A549 (cell line): Measurements from ENCODE around the gene FXN. TPM values are rescaled to one million over a fixed set of nuclear protein-coding genes. Genes with fewer than 3 reads are reported as not detected.

Experiments used
- ATAC-seq, 2 experiments: fragments of 200-7000 bp in 1 of 2; fragments of >200 bp in 1 of 2; cut with Nextera tagmentation in 1 of 2; cut with Tn5 transposase in 1 of 2; 3 replicates each; pipeline versions ENCODE4 v1.8.0 to v1.9.1; 2018 to 2020; ENCODE audit warnings: mild to moderate bottlenecking in 1 of 2, moderate library complexity in 1 of 2
- CTCF ChIA-PET: fragments of 300-600 bp; sonication (Branson Sonifier 250); formaldehyde crosslinking; extraction: SDS; loops from one replicate; lab custom pipeline; 2021; ENCODE audit warnings: antibody characterized with exemption, inconsistent platforms; lab: Yijun Ruan, JAX
- POLR2A ChIA-PET: fragments of 350-600 bp; formaldehyde crosslinking; extraction: SDS; loops from one replicate; lab custom pipeline; 2021; ENCODE audit warnings: antibody characterized with exemption, inconsistent platforms; lab: Yijun Ruan, JAX
- DNase-seq, 2 experiments: peaks; one replicate each; pipeline versions ENCODE4 v3.0.0 to v3.0.0-alpha.2; 2011 to 2016; ENCODE audit warnings: low read depth in 1 of 2, low spot score in 1 of 2
- FAIRE-seq: peaks from 2 replicates; lab custom pipeline; 2011; peaks lifted over from hg19 to GRCh38; lab: Jason Lieb, UNC
- H3K27ac ChIP-seq, 2 experiments: fragments of >200 bp; sonication (Bioruptor Twin); formaldehyde crosslinking; 3 replicates each; pipeline ENCODE4 v1.5.1; 2016 to 2017
- H3K4me1 ChIP-seq: fragments of >200 bp; sonication (Bioruptor Twin); formaldehyde crosslinking; 3 replicates; pipeline ENCODE4 v1.6.1; 2016
- H3K4me2 ChIP-seq: fragments of >200 bp; sonication (Bioruptor Twin); formaldehyde crosslinking; 3 replicates; pipeline ENCODE4 v1.6.1; 2016
- H3K4me3 ChIP-seq: fragments of >200 bp; sonication (Bioruptor Twin); formaldehyde crosslinking; 3 replicates; pipeline ENCODE4 v1.5.1; 2016
- H3K9me3 ChIP-seq: fragments of >200 bp; sonication (Bioruptor Twin); formaldehyde crosslinking; 3 replicates; pipeline ENCODE4 v1.6.1; 2016
- BHLHE40 ChIP-seq: IDR thresholded peaks from 2 replicates; pipeline ENCODE4 v1.6.1; 2012; ENCODE audit warnings: low read depth, low read length, inconsistent platforms
- CBX2 ChIP-seq: fragments of 200-600 bp; sonication (generic); IDR thresholded peaks from 2 replicates; pipeline ENCODE4 v1.6.1; 2016; ENCODE audit warnings: low read depth, mild to moderate bottlenecking, borderline replicate concordance
- CEBPB ChIP-seq, 2 experiments: fragments of >200 bp in 1 of 2; sonication (Bioruptor Twin) in 1 of 2; formaldehyde crosslinking in 1 of 2; IDR thresholded peaks; 2 replicates each; pipeline ENCODE4 v1.6.1; 2012 to 2016
- EHMT2 ChIP-seq: fragments of 200-600 bp; sonication (generic); IDR thresholded peaks from 2 replicates; pipeline ENCODE4 v1.6.1; 2016; ENCODE audit warnings: antibody characterized with exemption, low read depth, mild to moderate bottlenecking, moderate library complexity
- ESRRA ChIP-seq: fragments of 150-350 bp; IDR thresholded peaks from 2 replicates; pipeline ENCODE4 v1.6.1; 2014; ENCODE audit warnings: mild to moderate bottlenecking, low read length, borderline replicate concordance
- HOXA7 ChIP-seq: fragments of 250-450 bp; sonication (Bioruptor Pico); IDR thresholded peaks from 2 replicates; pipeline ENCODE4 v1.5.0; 2020; ENCODE audit warnings: mild to moderate bottlenecking, moderate library complexity
- HOXB5 ChIP-seq: fragments of 250-450 bp; sonication (Bioruptor Pico); IDR thresholded peaks from 2 replicates; pipeline ENCODE4 v1.5.0; 2020; ENCODE audit warnings: mild to moderate bottlenecking, moderate library complexity
- JUN ChIP-seq, 2 experiments: fragments of >200 bp; sonication (Bioruptor Twin); formaldehyde crosslinking; IDR thresholded peaks; 2 replicates in 1 of 2; 3 replicates in 1 of 2; pipeline ENCODE4 v1.6.1; 2016 to 2017
- MAZ ChIP-seq: fragments of 150-350 bp; IDR thresholded peaks from 2 replicates; pipeline ENCODE4 v1.6.1; 2014; ENCODE audit warnings: antibody characterized with exemption, low read depth, low read length, borderline replicate concordance
- MYC ChIP-seq: IDR thresholded peaks from 2 replicates; pipeline ENCODE4 v1.6.1; 2012; ENCODE audit warnings: mild to moderate bottlenecking, inconsistent platforms, low read length, improper control_type of control experiment, borderline replicate concordance
- NR3C1 ChIP-seq: fragments of >200 bp; sonication (Bioruptor Twin); formaldehyde crosslinking; IDR thresholded peaks from 3 replicates; pipeline ENCODE4 v1.6.1; 2017
- POLR2A ChIP-seq: IDR thresholded peaks from 2 replicates; pipeline ENCODE4 v1.6.1; 2012; ENCODE audit warnings: mild to moderate bottlenecking, low read length
- POLR2AphosphoS2 ChIP-seq: conservative IDR thresholded peaks from 2 replicates; pipeline ENCODE4 v1.6.1; 2012; ENCODE audit warnings: low read length, improper control_type of control experiment, inconsistent platforms
- RARB ChIP-seq: fragments of 250-450 bp; sonication (Bioruptor Pico); IDR thresholded peaks from 2 replicates; pipeline ENCODE4 v1.8.0; 2021; ENCODE audit warnings: mild to moderate bottlenecking, moderate library complexity
- SMC3 ChIP-seq: fragments of >200 bp; sonication (Bioruptor Twin); formaldehyde crosslinking; IDR thresholded peaks from 3 replicates; pipeline ENCODE4 v1.6.1; 2018; ENCODE audit warnings: inconsistent platforms
- TP53 ChIP-seq: fragments of 250-450 bp; sonication (Bioruptor Pico); IDR thresholded peaks from 2 replicates; pipeline ENCODE4 v1.5.0; 2021; ENCODE audit warnings: mild to moderate bottlenecking, moderate library complexity
- ZC3H11A ChIP-seq: fragments of 450-650 bp; IDR thresholded peaks from 2 replicates; pipeline ENCODE4 v1.6.1; 2014; ENCODE audit warnings: antibody characterized with exemption, mild to moderate bottlenecking
- ZNF302 ChIP-seq: fragments of 250-450 bp; sonication (Bioruptor Pico); IDR thresholded peaks from 2 replicates; pipeline ENCODE4 v1.9.0; 2021; ENCODE audit warnings: inconsistent platforms, mild to moderate bottlenecking, moderate library complexity
- WGBS: methylation state at CpG from one replicate; pipeline ENCODE4 v1.1.6; 2017; ENCODE audit errors: missing lambda C conversion rate; 5-methylcytosine and 5-hydroxymethylcytosine counted together
- polyA plus RNA-seq, 4 experiments: library from polyadenylated mRNA; depleted of rRNA in 3 of 4; stranded (reverse); fragments of >200 nt; fragmentation: RNase III in 1 of 4; extraction: RNeasy Plus Mini Kit Qiagen cat#74134 plus additional on column Dnase treatment in 1 of 4; gene quantifications; 2 replicates in 3 of 4; 3 replicates in 1 of 4; pipeline ENCODE4 v1.2.3, GENCODE V29; 2011 to 2017
- TF ChIP-seq, protein P1 (sequence below): fragments of >200 bp; sonication (Bioruptor Twin); formaldehyde crosslinking; IDR thresholded peaks from 3 replicates; pipeline ENCODE4 v1.5.1; 2016
- TF ChIP-seq, protein P2 (sequence below): fragments of 150-350 bp; IDR thresholded peaks from 2 replicates; pipeline ENCODE4 v1.6.1; 2014; ENCODE audit warnings: low read depth, mild to moderate bottlenecking, low read length
- TF ChIP-seq, protein P3 (sequence below): IDR thresholded peaks from 2 replicates; pipeline ENCODE4 v1.6.1; 2012
- TF ChIP-seq, protein P4 (sequence below): fragments of 450-650 bp; IDR thresholded peaks from 2 replicates; pipeline ENCODE4 v1.6.1; 2014; ENCODE audit warnings: antibody characterized with exemption

The FXN gene
- polyA plus RNA-seq, 2 of the 4 experiments (the other 2 are of a cell fraction): 22.5 to 26.0 TPM

DNA sequence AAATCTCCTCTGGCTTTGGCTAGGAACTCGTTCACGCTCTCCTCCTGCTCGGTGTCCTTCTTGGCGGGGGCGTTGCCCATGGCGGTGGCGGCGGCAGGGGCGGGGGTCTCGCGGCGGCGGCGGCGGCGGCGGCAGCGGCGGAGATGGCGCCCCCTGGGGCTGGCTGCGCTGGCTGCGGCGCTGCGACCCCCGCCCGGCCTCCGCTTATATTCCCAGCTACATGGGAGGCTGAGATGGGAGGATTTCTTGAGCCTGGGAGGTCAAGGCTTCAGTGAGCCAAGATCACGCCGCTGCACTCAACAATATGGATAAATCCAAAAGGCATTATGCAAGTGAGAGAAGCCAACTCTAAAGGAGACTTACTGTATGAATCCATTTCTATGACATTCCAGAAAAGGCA, 21.5 kb upstream of the FXN start, which contains the start of gene PRKACG:
Gene PRKACG, minus strand, starts transcription at position 101 of the 400 bp plus-strand sequence. Its CDS starts 21 bp downstream, at position 80.
- no peak for FAIRE-seq
- POLR2A ChIA-PET: no interaction called here
- no peak for ATAC-seq

DNA sequence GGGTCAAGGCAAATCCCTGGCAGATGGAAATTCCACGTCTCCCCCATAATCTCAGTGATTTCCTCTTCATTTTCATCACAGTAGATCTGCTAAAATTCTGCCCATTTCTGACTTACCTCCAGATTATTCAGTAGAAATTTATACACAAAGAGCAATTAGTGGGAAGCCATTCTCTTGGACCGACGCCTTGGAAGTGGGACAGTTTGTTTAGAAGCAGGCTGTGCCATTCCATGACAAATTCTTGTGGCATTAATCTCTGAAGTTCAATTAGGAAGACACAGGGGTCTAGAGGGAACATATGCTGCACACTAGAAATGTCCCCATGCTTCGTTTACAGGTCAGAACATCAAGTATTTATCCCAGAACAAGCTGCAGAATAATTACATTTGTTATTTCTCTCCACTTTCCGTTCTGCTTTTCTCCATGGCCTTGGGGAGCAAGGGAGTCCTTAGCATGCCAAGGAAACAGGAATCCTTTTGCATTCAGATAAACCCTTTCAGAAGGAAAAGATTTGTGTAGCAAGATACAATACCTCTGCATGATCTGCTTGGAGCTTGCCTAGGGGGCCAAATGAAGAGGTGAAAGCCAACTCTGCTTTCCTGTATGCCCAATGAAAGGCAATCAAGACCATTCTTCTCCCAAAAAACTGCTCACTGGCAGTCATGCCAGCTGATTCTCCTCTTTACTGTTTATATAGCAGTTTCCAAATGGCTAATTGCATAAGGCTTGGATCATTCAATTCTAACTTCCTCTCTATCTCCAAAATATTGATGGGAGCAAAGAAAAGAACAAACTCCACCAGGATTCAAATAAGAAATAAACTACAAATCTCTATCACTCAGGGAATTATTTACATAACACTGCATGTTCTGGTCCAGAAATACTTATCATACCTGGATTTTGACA, 19.1 kb upstream of the FXN start:
- FAIRE-seq: no peak
- no peak overlapping the region for H3K4me3 ChIP-seq
- 34% methylated on average over 5 of the region's 5 CpGs for WGBS
- TF ChIP-seq, protein P1, sequence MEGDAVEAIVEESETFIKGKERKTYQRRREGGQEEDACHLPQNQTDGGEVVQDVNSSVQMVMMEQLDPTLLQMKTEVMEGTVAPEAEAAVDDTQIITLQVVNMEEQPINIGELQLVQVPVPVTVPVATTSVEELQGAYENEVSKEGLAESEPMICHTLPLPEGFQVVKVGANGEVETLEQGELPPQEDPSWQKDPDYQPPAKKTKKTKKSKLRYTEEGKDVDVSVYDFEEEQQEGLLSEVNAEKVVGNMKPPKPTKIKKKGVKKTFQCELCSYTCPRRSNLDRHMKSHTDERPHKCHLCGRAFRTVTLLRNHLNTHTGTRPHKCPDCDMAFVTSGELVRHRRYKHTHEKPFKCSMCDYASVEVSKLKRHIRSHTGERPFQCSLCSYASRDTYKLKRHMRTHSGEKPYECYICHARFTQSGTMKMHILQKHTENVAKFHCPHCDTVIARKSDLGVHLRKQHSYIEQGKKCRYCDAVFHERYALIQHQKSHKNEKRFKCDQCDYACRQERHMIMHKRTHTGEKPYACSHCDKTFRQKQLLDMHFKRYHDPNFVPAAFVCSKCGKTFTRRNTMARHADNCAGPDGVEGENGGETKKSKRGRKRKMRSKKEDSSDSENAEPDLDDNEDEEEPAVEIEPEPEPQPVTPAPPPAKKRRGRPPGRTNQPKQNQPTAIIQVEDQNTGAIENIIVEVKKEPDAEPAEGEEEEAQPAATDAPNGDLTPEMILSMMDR: no peak
- TF ChIP-seq POLR2A: no peak
- H3K9me3 ChIP-seq: no peaks in the 10 kb centered on the region
- H3K27ac ChIP-seq: no peak overlapping the region
- ChIA-PET CTCF (interaction anchor here (0.6 to 1.1 kb wide), 3 partner anchors 17 to 431 kb away, joined by 3 to 4 read pairs (median 3); partner anchors contain the start of gene FXN), POLR2A (no interaction called here)
- no peak for DNase-seq
- H3K4me2 ChIP-seq: no peak overlapping the region
- ATAC-seq: no peak
- no peaks in the 10 kb centered on the region for H3K4me1 ChIP-seq

More for the DNA sequence above, 21.5 kb upstream of the FXN start, which contains the start of gene PRKACG:
- Histone ChIP-seq H3K4me2 (no peak within 1 kb of the TSS), H3K9me3 (no peaks in the 10 kb centered on the region), H3K4me3 (no peak within 1 kb of the TSS), H3K27ac (no peak within 1 kb of the TSS), H3K4me1 (no peaks in the 10 kb centered on the region)
- no peak for DNase-seq
- CTCF ChIA-PET: no interaction called here
- WGBS: 72% methylated on average over 17 of the region's 29 CpGs
- TF ChIP-seq RARB (CRISPR knock-in tag): no peak

DNA sequence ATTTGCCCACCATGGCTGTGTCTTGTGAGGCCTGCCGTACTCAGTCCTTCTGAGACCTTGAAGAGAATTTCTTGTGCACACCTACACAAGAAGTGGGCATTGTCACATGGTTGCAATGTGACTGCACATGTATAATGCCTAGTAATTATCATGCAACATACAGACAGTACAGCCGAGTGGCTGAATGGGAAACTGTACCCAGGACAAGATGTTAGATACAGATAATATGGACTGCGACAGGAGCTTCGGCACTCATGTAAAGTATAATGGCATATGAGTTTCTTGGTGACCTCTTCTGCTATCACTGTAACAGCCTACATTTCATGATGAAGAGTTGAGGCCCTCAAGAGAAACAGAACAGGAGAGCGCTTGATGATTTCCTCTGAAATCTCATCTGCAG, 16.8 kb upstream of the FXN start:
- 52% methylated on average over 5 of the region's 5 CpGs for WGBS
- ATAC-seq: no peak
- ChIA-PET CTCF (interaction anchor here (1.0 to 1.4 kb wide), 2 partner anchors 16 to 435 kb away, joined by 3 read pairs; no protein-coding TSS in a partner anchor), POLR2A (no interaction called here)
- H3K9me3 ChIP-seq: no peaks in the 10 kb centered on the region
- TF ChIP-seq MYC (no peak), MAZ (no peak), POLR2AphosphoS2 (no peak), EHMT2 (no peak), ZNF302 (CRISPR knock-in tag) (no peak), NR3C1 (no peak), HOXB5 (CRISPR knock-in tag) (no peak), SMC3 (no peak), BHLHE40 (no peak), ZC3H11A (no peak), CEBPB (IDR thresholded peaks at IDR 0.05) (no peak)
- TF ChIP-seq, protein P2, sequence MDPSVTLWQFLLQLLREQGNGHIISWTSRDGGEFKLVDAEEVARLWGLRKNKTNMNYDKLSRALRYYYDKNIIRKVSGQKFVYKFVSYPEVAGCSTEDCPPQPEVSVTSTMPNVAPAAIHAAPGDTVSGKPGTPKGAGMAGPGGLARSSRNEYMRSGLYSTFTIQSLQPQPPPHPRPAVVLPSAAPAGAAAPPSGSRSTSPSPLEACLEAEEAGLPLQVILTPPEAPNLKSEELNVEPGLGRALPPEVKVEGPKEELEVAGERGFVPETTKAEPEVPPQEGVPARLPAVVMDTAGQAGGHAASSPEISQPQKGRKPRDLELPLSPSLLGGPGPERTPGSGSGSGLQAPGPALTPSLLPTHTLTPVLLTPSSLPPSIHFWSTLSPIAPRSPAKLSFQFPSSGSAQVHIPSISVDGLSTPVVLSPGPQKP: no peak
- no peak overlapping the region for H3K27ac ChIP-seq
- no peak overlapping the region for H3K4me3 ChIP-seq
- no peaks in the 10 kb centered on the region for H3K4me1 ChIP-seq
- H3K4me2 ChIP-seq: no peak overlapping the region
- no peak for DNase-seq
- FAIRE-seq: no peak

DNA sequence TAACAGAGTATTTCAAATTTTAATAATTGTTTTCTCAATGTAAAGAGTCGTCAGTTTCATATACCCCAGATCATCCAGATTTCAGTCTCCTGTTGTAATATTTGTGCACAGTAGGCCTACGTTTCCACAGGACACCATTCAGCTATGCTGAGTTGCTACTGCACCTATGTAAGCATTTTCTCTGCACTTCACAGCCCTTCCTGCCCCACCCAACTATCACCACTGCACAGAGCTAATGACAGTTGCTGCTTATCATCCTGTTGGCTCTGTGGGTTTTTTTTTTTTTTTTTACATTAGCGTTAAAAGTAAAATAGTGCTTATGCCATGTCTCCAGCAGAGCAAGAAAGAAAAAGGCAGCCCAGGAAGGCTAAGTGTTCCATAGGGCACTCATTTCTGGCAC, 15.7 kb upstream of the FXN start:
- no peaks in the 10 kb centered on the region for H3K4me1 ChIP-seq
- 4% methylated on average over 3 of the region's 3 CpGs for WGBS
- POLR2A ChIA-PET: no interaction called here

More for the DNA sequence above, 15.7 kb upstream of the FXN start:
- Histone ChIP-seq H3K4me3 (no peak overlapping the region), H3K4me2 (no peak overlapping the region), H3K9me3 (no peaks in the 10 kb centered on the region), H3K27ac (no peak overlapping the region)
- no peak for TF ChIP-seq JUN (IDR thresholded peaks at IDR 0.05)
- TF ChIP-seq TP53 (CRISPR knock-in tag): no peak
- TF ChIP-seq, protein P1: no peak
- TF ChIP-seq HOXA7 (CRISPR knock-in tag): no peak
- TF ChIP-seq, protein P3, sequence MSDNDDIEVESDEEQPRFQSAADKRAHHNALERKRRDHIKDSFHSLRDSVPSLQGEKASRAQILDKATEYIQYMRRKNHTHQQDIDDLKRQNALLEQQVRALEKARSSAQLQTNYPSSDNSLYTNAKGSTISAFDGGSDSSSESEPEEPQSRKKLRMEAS: no peak
- TF ChIP-seq, protein P4, sequence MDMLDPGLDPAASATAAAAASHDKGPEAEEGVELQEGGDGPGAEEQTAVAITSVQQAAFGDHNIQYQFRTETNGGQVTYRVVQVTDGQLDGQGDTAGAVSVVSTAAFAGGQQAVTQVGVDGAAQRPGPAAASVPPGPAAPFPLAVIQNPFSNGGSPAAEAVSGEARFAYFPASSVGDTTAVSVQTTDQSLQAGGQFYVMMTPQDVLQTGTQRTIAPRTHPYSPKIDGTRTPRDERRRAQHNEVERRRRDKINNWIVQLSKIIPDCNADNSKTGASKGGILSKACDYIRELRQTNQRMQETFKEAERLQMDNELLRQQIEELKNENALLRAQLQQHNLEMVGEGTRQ: no peak
- TF ChIP-seq CBX2: no peak
- no peak for TF ChIP-seq ESRRA
- ATAC-seq (no peak), DNase-seq (no peak), FAIRE-seq (no peak)
- CTCF ChIA-PET: interaction anchor here (0.9 to 1.4 kb wide), 5 partner anchors 8 to 436 kb away, joined by 3 to 5 read pairs (median 4); partner anchors contain the start of gene FXN
